Testis (tissue), 3 donors: ENCODE measurements around the gene PRAF2. TPM values are rescaled to one million over a fixed set of nuclear protein-coding genes. Genes with fewer than 3 reads are reported as not detected.

ENCODE experiments used
- DNase-seq: peaks from one replicate; pipeline ENCODE4 v3.0.0-alpha.2; 2019
- H3K27ac ChIP-seq, 2 donors: fragments of 200-600 bp; sonication (generic); one replicate each; pipeline ENCODE4 v1.5.1; 2019
- H3K27me3 ChIP-seq: fragments of 200-600 bp; sonication (generic); one replicate; pipeline ENCODE4 v1.5.1; 2019
- H3K36me3 ChIP-seq: fragments of 200-600 bp; sonication (generic); one replicate; pipeline ENCODE4 v1.5.1; 2017; ENCODE audit warnings: low read depth; ENCODE audit errors: missing control alignments
- H3K4me1 ChIP-seq: fragments of 200-600 bp; sonication (generic); one replicate; pipeline ENCODE4 v1.5.1; 2019
- H3K4me3 ChIP-seq, 2 donors: fragments of 200-600 bp; sonication (generic); one replicate each; pipeline ENCODE4 v1.5.1; 2017 to 2019
- H3K9me3 ChIP-seq: fragments of 200-600 bp; sonication (generic); one replicate; pipeline ENCODE4 v1.5.1; 2017
- POLR2A ChIP-seq: fragments of 450-650 bp; IDR thresholded peaks from one replicate; pipeline ENCODE4 v1.6.1; 2017; ENCODE audit warnings: antibody characterized with exemption, mild to moderate bottlenecking, moderate library complexity
- WGBS, 2 donors: methylation state at CpG; one replicate each; pipeline ENCODE4 v1.1.5; 2018; 5-methylcytosine and 5-hydroxymethylcytosine counted together
- intact Hi-C: fragments of 100-400 bp; cut with DNase I; formaldehyde crosslinking; loops from one replicate; pipeline ENCODE4 v1.15.1; 2023; ENCODE audit warnings: low total_unique reads
- polyA plus RNA-seq: library from polyadenylated mRNA; stranded (reverse); fragments of 350-450 nt; fragmentation: Illumina TruSeq; extraction: RNeasy Lipid Tissue Mini Kit (QIAGEN cat#74804); gene quantifications from one replicate; pipeline ENCODE4 v1.2.3, GENCODE V29; 2014; ENCODE audit warnings: low read depth, low replicate concordance; ENCODE audit not compliant: insufficient read depth
- total RNA-seq, 2 donors: library from RNA; depleted of rRNA; stranded (reverse); fragments of >200 nt; gene quantifications; one replicate each; pipeline ENCODE4 v1.2.3, GENCODE V29; 2016
- TF ChIP-seq, protein P1 (sequence below), 3 experiments: fragments of 450-650 bp in 2 of 3; fragments of 200-600 bp in 1 of 3; sonication (generic) in 1 of 3; IDR thresholded peaks; one replicate each; pipeline ENCODE4 v1.5.1; 2016 to 2019; ENCODE audit warnings: antibody characterized with exemption in 3 of 3, mild to moderate bottlenecking in 2 of 3, moderate library complexity in 1 of 3

The PRAF2 gene
- total and polyA plus RNA-seq, 3 donors from 2014 or later: 43.7 to 60.9 (median 58.7) TPM

DNA sequence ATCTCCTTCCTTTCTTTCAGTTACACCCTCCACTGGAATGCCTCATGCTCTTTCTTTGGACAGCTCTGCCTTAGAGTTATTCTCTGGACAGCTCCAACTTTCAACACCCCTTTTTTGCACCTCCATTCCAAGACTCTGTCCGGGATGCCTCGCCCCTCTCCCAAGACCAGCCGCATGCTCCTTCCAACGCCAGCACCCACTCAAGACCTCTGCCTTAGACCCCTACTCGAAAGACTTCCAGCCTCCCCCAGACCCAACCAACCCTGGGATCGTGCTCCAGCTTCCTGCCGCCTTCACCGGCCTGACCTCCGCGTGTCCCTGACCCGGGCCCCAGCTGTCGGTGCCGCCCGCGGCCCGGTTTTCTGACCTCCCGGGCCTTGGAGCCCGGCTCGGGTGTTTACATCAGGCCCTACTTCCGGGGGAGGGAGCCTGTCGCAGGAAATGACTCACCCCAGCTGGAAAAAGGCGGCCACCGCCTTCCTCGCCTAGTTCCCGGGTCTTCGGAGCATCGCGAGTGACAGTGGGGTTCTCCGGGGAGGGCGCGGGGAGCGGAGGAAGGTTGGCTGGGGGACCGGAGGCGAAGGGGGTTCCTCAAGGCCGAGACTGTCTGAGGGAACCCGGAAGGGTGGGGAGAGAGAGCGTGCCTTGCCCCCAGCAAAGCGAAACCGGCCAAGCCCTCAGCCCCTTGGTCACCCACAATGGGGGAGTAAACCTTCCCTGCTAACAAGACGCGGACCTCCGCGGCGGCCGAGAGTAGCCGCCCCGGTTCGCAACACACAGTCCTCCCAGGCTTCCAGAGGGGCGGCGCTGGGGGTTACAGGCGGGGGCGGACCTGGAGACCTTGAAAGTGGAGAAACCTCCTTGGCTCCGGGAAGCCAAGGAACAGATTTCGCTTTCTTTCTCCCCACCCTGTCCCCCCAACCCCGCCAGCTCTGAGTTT is 6.0 kb upstream of the PRAF2 start, which contains the start of gene WDR45:
WDR45 (minus strand) TSS at position 399 of the 940 bp plus-strand sequence. CDS start 1,792 bp downstream, outside the sequence.
- H3K36me3 ChIP-seq: no peaks in the 10 kb centered on the region
- H3K27ac ChIP-seq: peak within 1 kb of the TSS; percentile 86 to 91
- peak; percentile 82 for DNase-seq
- no peak for TF ChIP-seq POLR2A
- TF ChIP-seq, protein P1, sequence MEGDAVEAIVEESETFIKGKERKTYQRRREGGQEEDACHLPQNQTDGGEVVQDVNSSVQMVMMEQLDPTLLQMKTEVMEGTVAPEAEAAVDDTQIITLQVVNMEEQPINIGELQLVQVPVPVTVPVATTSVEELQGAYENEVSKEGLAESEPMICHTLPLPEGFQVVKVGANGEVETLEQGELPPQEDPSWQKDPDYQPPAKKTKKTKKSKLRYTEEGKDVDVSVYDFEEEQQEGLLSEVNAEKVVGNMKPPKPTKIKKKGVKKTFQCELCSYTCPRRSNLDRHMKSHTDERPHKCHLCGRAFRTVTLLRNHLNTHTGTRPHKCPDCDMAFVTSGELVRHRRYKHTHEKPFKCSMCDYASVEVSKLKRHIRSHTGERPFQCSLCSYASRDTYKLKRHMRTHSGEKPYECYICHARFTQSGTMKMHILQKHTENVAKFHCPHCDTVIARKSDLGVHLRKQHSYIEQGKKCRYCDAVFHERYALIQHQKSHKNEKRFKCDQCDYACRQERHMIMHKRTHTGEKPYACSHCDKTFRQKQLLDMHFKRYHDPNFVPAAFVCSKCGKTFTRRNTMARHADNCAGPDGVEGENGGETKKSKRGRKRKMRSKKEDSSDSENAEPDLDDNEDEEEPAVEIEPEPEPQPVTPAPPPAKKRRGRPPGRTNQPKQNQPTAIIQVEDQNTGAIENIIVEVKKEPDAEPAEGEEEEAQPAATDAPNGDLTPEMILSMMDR (IDR thresholded peaks at IDR 0.05): no peak
- H3K9me3 ChIP-seq: no peaks in the 10 kb centered on the region
- intact Hi-C loops: no loop called here
- H3K4me3 ChIP-seq: peak within 1 kb of the TSS; percentile 59 to 67
- H3K4me1 ChIP-seq: no peaks in the 10 kb centered on the region
- no peaks in the 10 kb centered on the region for H3K27me3 ChIP-seq
- WGBS, 2 donors: 0 to 1% methylated on average over 17 to 40 of the region's 55 CpGs

DNA sequence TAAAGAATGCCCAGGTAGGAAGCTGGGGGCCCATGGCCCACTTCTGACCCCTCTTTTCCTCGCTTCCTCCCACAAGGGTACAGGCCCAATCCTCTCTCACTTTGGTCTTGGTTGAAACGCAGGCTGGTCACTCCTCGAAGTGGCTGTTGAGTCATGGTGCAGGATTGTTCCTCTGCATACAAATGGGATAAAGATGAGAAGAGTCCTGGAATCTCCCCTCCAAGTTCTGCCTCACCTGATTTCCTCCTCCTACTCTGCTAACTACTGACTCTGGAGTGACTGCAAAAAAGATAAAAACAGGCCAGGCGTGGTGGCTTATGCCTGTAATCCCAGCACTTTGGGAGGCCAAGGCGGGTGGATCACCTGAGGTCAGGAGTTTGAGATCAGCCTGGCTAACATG is 4.1 kb upstream of the PRAF2 start:
- 73 to 84% methylated on average over 5 of the region's 5 CpGs for WGBS, 2 donors
- Histone ChIP-seq H3K27me3 (no peaks in the 10 kb centered on the region), H3K27ac (no peak overlapping the region), H3K4me1 (peaks cover 4% of the 10 kb centered on the region), H3K9me3 (no peaks in the 10 kb centered on the region), H3K36me3 (no peaks in the 10 kb centered on the region), H3K4me3 (no peak overlapping the region)
- intact Hi-C loops: no loop called here
- DNase-seq: no peak
- TF ChIP-seq, protein P1 (IDR thresholded peaks at IDR 0.05): no peak
- TF ChIP-seq POLR2A: no peak

GRCh38 chrX:49075347-49075746 is 1.5 kb upstream of the PRAF2 start:
- no peaks in the 10 kb centered on the region for H3K36me3 ChIP-seq
- H3K27me3 ChIP-seq: no peaks in the 10 kb centered on the region
- no peak overlapping the region for H3K4me3 ChIP-seq
- intact Hi-C loops: no loop called here
- no peak for DNase-seq
- TF ChIP-seq, protein P1 (IDR thresholded peaks at IDR 0.05): no peak
- no peak for TF ChIP-seq POLR2A
- peaks cover 4% of the 10 kb centered on the region for H3K4me1 ChIP-seq
- no peaks in the 10 kb centered on the region for H3K9me3 ChIP-seq
- WGBS, 2 donors: 87 to 89% methylated on average over 7 to 9 of the region's 13 CpGs
- no peak overlapping the region for H3K27ac ChIP-seq

DNA sequence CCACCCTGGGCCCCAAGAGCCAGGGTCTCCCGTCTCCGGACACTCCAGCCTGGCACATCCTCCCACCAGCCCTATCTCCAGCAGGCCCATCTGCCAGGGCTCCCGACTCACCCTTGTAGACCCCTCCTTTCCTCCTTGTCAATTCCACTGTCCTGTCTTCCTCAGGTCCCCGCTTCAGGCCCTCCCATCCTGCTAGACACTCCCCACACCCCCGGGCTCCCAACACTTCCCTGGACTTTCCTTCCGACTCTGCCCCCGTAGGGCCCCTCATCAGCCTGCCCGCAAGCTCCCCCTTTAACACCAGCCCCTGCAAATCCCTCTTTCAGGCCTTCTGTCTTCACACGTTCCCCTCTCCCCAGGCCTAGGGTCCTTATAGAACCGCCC is 1.1 kb downstream of the PRAF2 start:
- peaks cover 4% of the 10 kb centered on the region for H3K4me1 ChIP-seq
- WGBS, 2 donors: 6 to 16% methylated on average over 8 to 10 of the region's 10 CpGs
- intact Hi-C loops: no loop called here
- H3K27me3 ChIP-seq: no peaks in the 10 kb centered on the region
- no peak overlapping the region for H3K27ac ChIP-seq
- no peaks in the 10 kb centered on the region for H3K9me3 ChIP-seq
- TF ChIP-seq, protein P1 (IDR thresholded peaks at IDR 0.05): no peak
- no peak for TF ChIP-seq POLR2A
- DNase-seq: no peak
- no peaks in the 10 kb centered on the region for H3K36me3 ChIP-seq
- H3K4me3 ChIP-seq: peak overlapping the region; percentile 9 to 23
